Activated T-helper 9 cell treated with anti-CD3 and anti-CD28 coated beads, Interleukin-2, amount 50 U/mL, for 16 hours (primary cell): Measurements from ENCODE around the gene B4GALNT4.
"Not testable (repeated sequence)": the region's sequence is repeated elsewhere in the genome, so short reads cannot be mapped to it uniquely, and the experiment has no call there.

Source experiments
- DNase-seq: peaks from one replicate; pipeline ENCODE4 v3.0.0-alpha.2; 2020; ENCODE audit warnings: low read depth

Gene B4GALNT4

DNA sequence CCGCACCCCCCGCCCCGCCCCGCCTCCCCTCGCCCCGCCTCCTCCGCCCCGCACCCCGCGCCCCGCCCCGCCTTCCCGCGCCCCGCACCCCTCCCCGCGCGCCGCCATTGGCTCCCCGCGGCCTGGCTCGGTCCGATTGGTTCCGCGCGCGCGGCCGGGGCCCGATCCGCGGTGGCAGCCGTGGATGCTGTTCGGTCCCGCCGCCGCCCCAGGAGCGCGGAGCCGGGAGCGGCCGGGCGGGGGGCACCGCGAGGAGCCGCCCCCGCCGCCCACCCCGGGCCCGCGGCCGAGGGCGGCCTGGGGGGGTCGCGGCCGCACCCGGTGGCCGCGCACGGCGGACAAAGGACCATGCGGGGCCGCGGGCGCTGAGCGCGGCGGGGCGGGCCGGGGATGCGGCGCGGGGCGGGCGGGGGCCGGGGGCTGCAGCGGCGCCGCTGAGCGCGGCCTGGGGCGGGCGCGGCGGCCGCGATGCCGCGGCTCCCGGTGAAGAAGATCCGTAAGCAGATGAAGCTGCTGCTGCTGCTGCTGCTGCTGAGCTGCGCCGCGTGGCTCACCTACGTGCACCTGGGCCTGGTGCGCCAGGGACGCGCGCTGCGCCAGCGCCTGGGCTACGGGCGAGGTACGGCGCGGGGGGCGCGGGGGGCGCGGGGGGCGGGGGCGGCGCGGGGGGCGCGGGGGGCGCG, at the start of gene B4GALNT4:
Gene B4GALNT4 (plus strand): TSS at position 164 of the 683 bp plus-strand sequence. CDS start 305 bp downstream, at position 469.
- DNase-seq = no peak

- not testable (repeated sequence) for DNase-seq
Measured at GRCh38 chr11:319888-320273, 49.4 kb upstream of the B4GALNT4 start.

DNA sequence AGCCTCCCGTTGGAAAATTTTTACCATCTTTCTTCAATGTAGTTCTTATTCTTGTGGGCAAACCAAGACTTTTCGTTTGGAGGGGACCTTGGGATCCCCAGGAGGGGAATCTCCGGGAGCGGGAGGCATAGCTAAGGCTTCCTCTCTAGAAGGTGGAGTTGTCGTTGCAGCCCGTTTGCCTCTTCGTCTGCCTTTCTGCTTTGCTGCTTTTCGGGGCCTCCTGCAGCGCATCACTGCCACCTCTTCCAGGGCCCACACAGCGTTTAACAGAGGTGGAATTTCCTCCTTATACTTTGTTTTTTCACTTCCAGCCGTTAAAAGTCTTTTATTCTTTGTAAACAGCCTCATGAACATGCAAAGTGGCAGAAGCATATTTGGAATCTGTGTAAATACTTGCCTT, 45.1 kb upstream of the B4GALNT4 start:
- DNase-seq = no peak

GRCh38 chr11:324593-325517, 44.4 kb upstream of the B4GALNT4 start:
- DNase-seq = not testable (repeated sequence)

DNA sequence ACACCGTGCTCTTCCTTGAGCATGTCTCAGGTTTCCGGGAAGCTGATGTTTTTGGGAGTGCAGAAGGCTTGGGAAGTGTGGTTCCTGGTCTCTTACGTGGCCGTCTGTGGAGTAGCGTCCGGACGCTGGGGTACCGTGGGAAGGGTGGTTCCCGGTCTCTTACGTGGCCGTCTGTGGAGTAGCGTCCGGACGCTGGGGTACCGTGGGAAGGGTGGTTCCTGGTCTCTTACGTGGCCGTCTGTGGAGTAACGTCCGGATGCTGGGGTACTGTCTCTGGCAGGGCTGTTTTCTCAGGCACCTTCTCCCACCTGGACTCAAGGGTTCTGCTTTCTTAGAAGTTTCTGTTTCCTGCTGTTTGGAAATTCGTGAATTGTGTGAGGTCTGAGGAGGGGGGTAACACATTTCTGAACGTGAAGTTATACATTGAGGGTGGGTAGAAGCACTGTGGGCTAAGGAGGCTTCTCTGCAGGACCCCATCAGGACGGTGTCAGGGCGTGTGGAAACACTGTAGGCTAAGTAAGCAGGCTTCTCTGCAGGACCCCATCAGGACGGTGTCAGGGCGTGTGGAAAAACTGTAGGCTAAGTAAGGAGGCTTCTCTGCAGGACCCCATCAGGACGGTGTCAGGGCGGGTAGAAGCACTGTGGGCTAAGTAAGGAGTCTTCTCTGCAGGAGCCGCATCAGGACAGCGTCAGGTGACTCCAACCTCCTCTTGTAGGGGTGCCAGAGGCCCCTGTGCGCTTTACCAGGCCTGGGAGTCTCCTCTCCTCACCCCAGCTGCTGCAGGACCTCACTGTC, 43.3 kb upstream of the B4GALNT4 start:
- no peak for DNase-seq

DNA sequence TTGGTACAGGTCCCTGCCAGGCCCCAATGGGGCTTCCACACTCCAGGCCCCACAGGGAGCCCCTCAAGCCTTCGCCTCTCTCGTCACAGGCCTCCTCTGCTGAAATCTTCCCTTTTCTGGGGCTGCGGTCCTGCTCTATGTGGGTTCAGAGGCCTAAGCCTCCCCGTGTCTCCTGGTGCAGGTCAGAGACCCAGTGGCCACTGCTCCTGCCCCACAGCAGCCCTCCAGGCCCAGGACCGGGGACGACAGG, 42.8 kb upstream of the B4GALNT4 start:
- no peak for DNase-seq

DNA sequence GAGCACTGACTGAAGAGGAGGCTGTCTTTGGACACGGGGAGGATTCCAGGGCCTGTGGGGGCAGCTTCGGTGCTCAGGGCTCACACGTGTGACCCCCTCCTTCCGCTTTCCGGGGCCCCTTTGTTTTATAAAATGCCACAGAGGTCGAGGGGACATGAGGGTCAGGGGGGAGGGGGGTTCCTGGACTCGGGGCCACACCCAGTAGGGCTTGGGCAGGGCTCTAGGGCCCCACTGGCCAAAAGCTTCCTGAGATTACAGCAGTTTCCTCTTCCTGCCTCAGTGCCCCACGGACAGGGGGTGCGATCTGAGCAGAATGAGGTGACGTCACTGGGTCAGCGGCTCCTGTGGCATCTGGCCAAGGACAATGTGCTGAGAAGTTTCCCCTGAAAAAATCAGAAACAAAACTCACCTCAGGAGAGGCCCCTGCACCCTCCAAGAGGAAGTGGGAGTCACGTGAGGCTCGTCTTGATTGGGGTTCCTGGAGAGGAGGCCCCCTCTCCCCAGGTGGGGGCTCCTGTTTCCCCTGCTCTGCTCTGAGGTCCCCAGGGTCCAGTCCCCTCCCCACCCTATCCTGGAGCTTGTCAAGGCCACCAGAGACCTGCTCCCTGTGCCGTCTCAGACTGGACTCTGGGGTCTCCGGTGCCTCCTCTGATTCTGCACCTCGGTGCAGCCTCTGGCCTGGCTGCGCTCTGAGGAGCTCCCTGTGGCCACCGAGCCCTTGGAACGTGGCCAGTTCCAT, 42.3 kb upstream of the B4GALNT4 start:
- no peak for DNase-seq

DNA sequence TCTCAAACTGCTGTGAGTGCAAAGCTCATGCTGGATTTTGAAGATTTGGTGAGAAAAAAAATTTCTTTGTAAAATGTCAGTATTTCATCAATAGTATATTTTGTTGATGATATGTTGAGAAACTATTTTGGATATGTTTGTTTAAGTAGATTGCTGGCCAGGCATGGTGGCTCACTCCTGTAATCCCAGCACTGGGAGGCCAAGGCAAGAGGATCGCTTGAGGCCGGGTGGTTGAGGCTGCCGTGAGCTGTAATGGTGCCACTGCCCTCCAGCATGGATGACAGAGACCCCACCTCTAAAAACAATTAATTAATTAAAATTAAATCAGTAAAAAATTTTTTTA, 41.7 kb upstream of the B4GALNT4 start:
- DNase-seq = no peak

DNA sequence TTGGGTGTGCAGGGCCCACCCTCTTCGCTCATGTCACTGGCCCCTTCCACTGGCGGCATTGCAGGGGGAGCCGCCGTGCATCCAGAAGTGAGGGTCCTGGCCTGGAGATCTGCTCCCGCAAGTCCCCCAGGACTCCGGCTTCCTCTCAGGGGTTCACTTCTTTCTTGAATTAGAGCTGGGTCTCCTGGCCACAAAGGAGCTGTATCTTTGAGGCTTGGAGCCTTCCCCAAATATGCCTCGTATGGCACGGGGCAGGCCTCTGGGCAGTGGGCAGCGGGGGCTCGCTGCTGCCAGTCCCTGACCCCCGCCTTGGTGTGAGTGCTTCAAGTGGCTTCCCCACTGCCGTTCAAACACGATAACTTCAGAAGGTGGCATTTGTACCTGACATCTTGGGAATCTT, 41.3 kb upstream of the B4GALNT4 start:
- DNase-seq = no peak

- not testable (repeated sequence) for DNase-seq
Measured at GRCh38 chr11:328516-329100, 40.7 kb upstream of the B4GALNT4 start.

- DNase-seq = no peak
Measured at GRCh38 chr11:329886-330253, 39.4 kb upstream of the B4GALNT4 start.

DNA sequence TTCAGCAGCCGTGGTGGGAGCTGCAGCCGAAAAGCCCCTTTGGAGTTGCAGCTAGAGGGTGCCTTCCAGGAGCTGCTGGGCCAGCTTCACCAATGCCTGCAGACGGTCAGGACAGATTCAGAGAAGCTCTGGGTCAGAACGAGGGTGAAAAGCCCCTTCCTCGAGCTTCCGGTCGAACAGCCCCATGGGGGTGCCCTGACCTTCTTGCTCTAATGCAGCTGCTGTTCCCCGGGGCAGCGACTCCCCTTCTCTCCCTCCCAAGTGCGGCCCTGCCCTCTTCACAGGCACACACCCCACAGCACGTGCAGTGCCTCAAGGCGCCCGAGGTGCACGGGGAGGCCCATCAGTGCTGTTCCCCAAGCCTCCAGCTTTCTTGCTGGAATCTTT, 39.0 kb upstream of the B4GALNT4 start:
- DNase-seq = no peak

DNA sequence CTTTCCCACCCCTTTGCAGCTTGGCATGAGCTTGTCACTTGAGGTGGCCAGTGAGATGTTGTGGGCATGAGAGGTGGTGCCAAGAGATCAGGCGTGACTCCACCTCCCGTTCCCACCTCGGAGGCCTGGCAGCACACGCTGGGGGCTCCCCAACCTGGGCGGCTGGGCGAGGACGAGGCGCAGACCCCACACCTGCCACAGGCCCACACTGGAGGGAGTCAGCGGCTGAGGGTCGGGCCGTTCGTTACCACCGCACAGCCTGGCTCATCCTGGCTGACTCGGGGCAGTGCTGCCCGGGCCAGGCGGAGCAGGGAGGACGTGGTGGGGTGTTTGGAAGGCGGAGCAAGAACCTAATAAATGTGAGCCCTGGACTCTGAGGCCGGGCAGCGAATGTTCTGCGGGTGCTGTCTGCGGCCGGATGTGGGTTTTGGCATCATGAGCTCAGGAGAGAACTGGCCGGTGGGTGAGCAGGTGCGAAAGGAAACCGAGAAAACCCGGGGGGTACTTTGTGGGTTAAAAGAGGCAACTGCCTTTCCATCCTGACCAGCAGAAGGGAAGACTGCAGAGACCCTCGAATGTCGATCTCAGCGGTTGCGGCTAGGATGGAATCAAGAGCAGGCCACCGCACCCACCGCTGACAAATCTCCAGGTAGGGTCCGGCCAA, 38.5 kb upstream of the B4GALNT4 start:
- no peak for DNase-seq

GRCh38 chr11:331358-332060, 37.8 kb upstream of the B4GALNT4 start:
- DNase-seq = no peak

- no peak for DNase-seq
Measured at GRCh38 chr11:332651-333480, 36.4 kb upstream of the B4GALNT4 start.

DNA sequence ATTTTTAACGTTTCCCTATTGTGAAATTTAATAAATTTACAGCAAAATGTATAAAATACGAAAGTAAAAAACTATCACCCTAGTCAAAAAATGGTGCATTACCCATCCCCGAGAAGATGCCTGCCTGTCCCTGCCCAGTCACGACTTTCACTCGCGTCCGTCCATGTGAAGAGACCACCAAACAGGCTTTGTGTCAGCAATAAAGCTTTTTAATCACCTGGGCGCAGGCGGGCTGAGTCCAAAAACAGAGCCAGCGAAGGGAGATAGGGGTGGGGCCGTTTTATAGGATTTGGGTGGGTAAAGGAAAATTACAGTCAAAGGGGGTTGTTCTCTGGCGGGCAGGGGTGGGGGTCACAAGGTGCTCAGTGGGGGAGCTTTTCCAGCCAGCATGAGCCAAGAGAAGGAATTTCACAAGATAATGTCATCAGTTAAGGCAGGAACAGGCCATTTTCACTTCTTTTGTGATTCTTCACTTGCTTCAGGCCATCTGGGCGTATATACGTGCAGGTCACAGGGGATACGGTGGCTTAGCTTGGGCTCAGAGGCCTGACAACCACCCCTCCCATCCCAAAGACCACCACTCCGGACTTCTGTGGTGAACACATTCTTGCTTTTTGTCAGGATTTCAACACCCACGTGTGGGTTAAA, 35.6 kb upstream of the B4GALNT4 start:
- DNase-seq = not testable (repeated sequence)

DNA sequence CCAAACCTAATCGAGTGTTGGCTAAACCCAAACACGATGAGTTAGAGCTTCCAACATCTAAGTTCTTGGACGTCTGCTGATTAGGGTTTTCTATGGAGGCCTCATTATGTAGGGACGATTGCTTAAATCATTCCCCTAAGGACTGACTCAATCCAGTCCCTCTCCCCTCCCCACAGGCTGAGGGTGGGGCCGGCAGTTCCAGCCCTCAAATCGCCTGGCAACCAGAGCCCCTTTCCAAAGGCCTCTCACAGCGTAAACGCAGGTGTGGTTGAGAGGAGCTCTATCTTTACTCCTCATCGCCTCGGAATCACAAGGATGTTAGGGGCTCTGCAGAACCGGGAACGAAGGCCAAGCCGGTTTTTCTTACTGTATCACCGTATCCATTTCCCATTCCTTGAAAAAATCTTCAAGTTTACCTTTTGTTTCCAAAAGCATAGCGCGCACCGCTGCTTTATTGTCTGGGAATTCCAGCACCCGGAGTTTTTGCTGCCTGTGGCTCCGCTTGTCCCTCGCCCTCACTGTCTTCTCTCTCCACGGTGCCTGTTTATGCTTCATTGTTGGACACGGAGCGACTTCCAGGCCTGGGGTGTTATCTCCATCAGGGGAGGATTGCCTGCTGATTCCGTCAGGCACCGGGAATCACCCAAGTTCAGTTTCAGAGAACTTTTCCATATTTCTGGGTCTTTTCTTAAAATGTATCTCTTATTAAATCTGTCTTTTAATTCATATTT, 34.9 kb upstream of the B4GALNT4 start:
- DNase-seq = no peak
